SK-N-SH (cell line): Measurements from ENCODE around the gene TMEM74B. TPM values are rescaled to one million over a fixed set of nuclear protein-coding genes. Genes with fewer than 3 reads are reported as not detected.

Experiments used
- CTCF ChIA-PET: fragments of 300-600, 350-600 bp; formaldehyde crosslinking; extraction: SDS; loops from one replicate; lab custom pipeline; 2021; lab: Yijun Ruan, JAX
- POLR2A ChIA-PET: fragments of 350-600 bp; sonication (Branson Sonifier 250); formaldehyde crosslinking; extraction: SDS; loops from one replicate; lab custom pipeline; 2020; ENCODE audit warnings: antibody characterized with exemption, inconsistent platforms; lab: Yijun Ruan, JAX
- DNase-seq: peaks from one replicate; pipeline ENCODE4 v3.0.0; 2012
- H2AFZ ChIP-seq: fragments of 200-600 bp; sonication (generic); 2 replicates; pipeline ENCODE4 v1.8.1; 2016; ENCODE audit warnings: antibody characterized with exemption, mild to moderate bottlenecking, low read depth
- H3F3A ChIP-seq: fragments of 200-600 bp; sonication (generic); replicated peaks from 2 replicates; pipeline ENCODE3; 2016; ENCODE audit warnings: antibody characterized with exemption, mild to moderate bottlenecking; ENCODE audit not compliant: insufficient read depth
- H3K27ac ChIP-seq, 2 experiments: fragments of 200-500 bp in 1 of 2; fragments of 200-600 bp in 1 of 2; sonication (Bioruptor generic) in 1 of 2; sonication (generic), shearing (Covaris generic) in 1 of 2; 2 replicates each; pipeline versions ENCODE4 v1.5.1 to v1.6.1; 2014 to 2016; ENCODE audit warnings: low read depth in 2 of 2, inconsistent platforms in 1 of 2, low read length in 1 of 2, mild to moderate bottlenecking in 1 of 2, mixed read lengths in 1 of 2
- H3K27me3 ChIP-seq: fragments of 200-600 bp; sonication (generic), shearing (Covaris generic); 2 replicates; pipeline ENCODE4 v1.6.1; 2016; ENCODE audit warnings: mixed run types; ENCODE audit not compliant: insufficient read depth
- H3K36me3 ChIP-seq, 2 experiments: fragments of 200-500 bp in 1 of 2; fragments of 200-600 bp in 1 of 2; sonication (Bioruptor generic) in 1 of 2; sonication (generic) in 1 of 2; replicated peaks in 1 of 2; 2 replicates each; pipeline versions ENCODE3 to v1.5.1; 2014 to 2016; ENCODE audit warnings: low read length in 1 of 2, mild to moderate bottlenecking in 1 of 2; ENCODE audit not compliant: insufficient read depth in 2 of 2, control insufficient read depth in 1 of 2
- H3K4me1 ChIP-seq, 2 experiments: fragments of 200-500 bp in 1 of 2; fragments of 200-600 bp in 1 of 2; sonication (Bioruptor generic) in 1 of 2; sonication (generic), shearing (Covaris generic) in 1 of 2; 2 replicates each; pipeline versions ENCODE4 v1.5.1 to v1.6.1; 2014 to 2016; ENCODE audit warnings: low read depth in 1 of 2, low read length in 1 of 2, mixed run types in 1 of 2; ENCODE audit not compliant: insufficient read depth in 2 of 2, control insufficient read depth in 1 of 2
- H3K4me2 ChIP-seq: fragments of 200-600 bp; sonication (generic), shearing (Covaris generic); 2 replicates; pipeline ENCODE4 v1.6.1; 2017; ENCODE audit warnings: mixed run types
- H3K4me3 ChIP-seq, 2 experiments: fragments of 200-500 bp in 1 of 2; fragments of 200-600 bp in 1 of 2; sonication (Bioruptor generic) in 1 of 2; sonication (generic), shearing (Covaris generic) in 1 of 2; 2 replicates each; pipeline versions ENCODE4 v1.5.1 to v1.8.1; 2014 to 2016; ENCODE audit warnings: low read depth in 2 of 2, inconsistent platforms in 1 of 2, low read length in 1 of 2, mild to moderate bottlenecking in 1 of 2, mixed read lengths in 1 of 2, moderate library complexity in 1 of 2
- H3K79me2 ChIP-seq: fragments of 200-600 bp; sonication (generic); 2 replicates; pipeline ENCODE4 v1.8.1; 2017; ENCODE audit warnings: mild to moderate bottlenecking; ENCODE audit not compliant: insufficient read depth
- H3K9ac ChIP-seq: fragments of 200-600 bp; sonication (generic); 2 replicates; pipeline ENCODE4 v1.6.1; 2017; ENCODE audit warnings: mixed run types
- H3K9me2 ChIP-seq: fragments of 200-600 bp; sonication (generic); 2 replicates; pipeline ENCODE4 v1.6.1; 2017; ENCODE audit warnings: mixed run types
- H3K9me3 ChIP-seq: fragments of 200-600 bp; sonication (generic); 2 replicates; pipeline ENCODE4 v1.6.1; 2017; ENCODE audit warnings: mixed run types, mild to moderate bottlenecking, moderate library complexity
- H4K20me1 ChIP-seq: fragments of 200-600 bp; sonication (generic); 2 replicates; pipeline ENCODE4 v1.6.1; 2017; ENCODE audit warnings: mild to moderate bottlenecking, mixed run types; ENCODE audit not compliant: insufficient read depth
- CHD2 ChIP-seq: fragments of 150-350 bp; IDR thresholded peaks from 2 replicates; pipeline ENCODE4 v1.6.1; 2018; ENCODE audit warnings: low read length; ENCODE audit not compliant: partially characterized antibody
- EP300 ChIP-seq, 2 experiments: IDR thresholded peaks; 2 replicates each; pipeline versions ENCODE4 v1.4.0 to v1.6.1; 2012; ENCODE audit warnings: borderline replicate concordance in 1 of 2, low read depth in 1 of 2, low read length in 1 of 2
- EZH2phosphoT487 ChIP-seq: fragments of 200-600 bp; sonication (generic); IDR thresholded peaks from 2 replicates; pipeline ENCODE4 v1.6.1; 2017; ENCODE audit warnings: low read depth, mixed run types, mild to moderate bottlenecking, antibody characterized with exemption, moderate library complexity, borderline replicate concordance
- GABPA ChIP-seq: IDR thresholded peaks from 2 replicates; pipeline ENCODE4 v1.4.0; 2012; ENCODE audit warnings: low read depth, mild to moderate bottlenecking
- GATA2 ChIP-seq: sonication (generic); formaldehyde crosslinking; IDR thresholded peaks from 2 replicates; pipeline ENCODE4 v1.5.0; 2020; ENCODE audit warnings: mild to moderate bottlenecking, missing genetic modification reagents
- JUND ChIP-seq: IDR thresholded peaks from 2 replicates; pipeline ENCODE4 v1.4.0; 2012
- MXI1 ChIP-seq: IDR thresholded peaks from 2 replicates; pipeline ENCODE4 v1.6.1; 2012; ENCODE audit warnings: mild to moderate bottlenecking, low read depth, low read length, improper control_type of control experiment
- NRF1 ChIP-seq: IDR thresholded peaks from 2 replicates; pipeline ENCODE4 v1.6.1; 2012; ENCODE audit warnings: low read depth, mild to moderate bottlenecking, low read length
- PBX3 ChIP-seq: IDR thresholded peaks from 2 replicates; pipeline ENCODE4; 2012
- RAD21 ChIP-seq: IDR thresholded peaks from 2 replicates; pipeline ENCODE4 v1.6.1; 2012; ENCODE audit warnings: mild to moderate bottlenecking, low read length
- RXRA ChIP-seq: IDR thresholded peaks from 2 replicates; pipeline ENCODE4 v1.4.0; 2012; ENCODE audit warnings: low read depth, mild to moderate bottlenecking, borderline replicate concordance
- SIN3A ChIP-seq: IDR thresholded peaks from 2 replicates; pipeline ENCODE4 v1.6.1; 2012; ENCODE audit warnings: low read depth, mild to moderate bottlenecking, low read length, moderate library complexity, borderline replicate concordance
- TAF1 ChIP-seq: IDR thresholded peaks from 2 replicates; pipeline ENCODE4 v1.6.1; 2012; ENCODE audit warnings: low read depth, mild to moderate bottlenecking, low read length, moderate library complexity, borderline replicate concordance
- TEAD4 ChIP-seq: IDR thresholded peaks from 2 replicates; pipeline ENCODE4 v1.4.0; 2012; ENCODE audit warnings: mild to moderate bottlenecking, borderline replicate concordance; ENCODE audit not compliant: insufficient read depth
- USF1 ChIP-seq: IDR thresholded peaks from 2 replicates; pipeline ENCODE4 v1.4.0; 2012; ENCODE audit warnings: low read depth, borderline replicate concordance
- USF2 ChIP-seq: fragments of 150-350 bp; IDR thresholded peaks from 2 replicates; pipeline ENCODE4 v1.6.1; 2017; ENCODE audit warnings: antibody characterized with exemption, low read length, low read depth, borderline replicate concordance
- YY1 ChIP-seq: IDR thresholded peaks from 2 replicates; pipeline ENCODE4 v1.4.0; 2012; ENCODE audit warnings: low read depth, mild to moderate bottlenecking
- ZBTB33 ChIP-seq: IDR thresholded peaks from 2 replicates; pipeline ENCODE4 v1.4.0; 2012; ENCODE audit warnings: low read depth, borderline replicate concordance
- WGBS: methylation state at CpG from one replicate; pipeline ENCODE4 v1.1.6; 2017; ENCODE audit warnings: low lambda C conversion rate; 5-methylcytosine and 5-hydroxymethylcytosine counted together
- polyA plus RNA-seq, 3 experiments: library from polyadenylated mRNA; depleted of rRNA; stranded (reverse); fragments of >200 nt; gene quantifications; 2 replicates each; pipeline ENCODE4 v1.2.3, GENCODE V29; 2012

TMEM74B gene
- polyA plus RNA-seq, 1 of the 3 experiments (the other 2 are of a cell fraction): 1.8 TPM

- Histone ChIP-seq H2AFZ (no peak overlapping the region), H3K79me2 (no peaks in the 10 kb centered on the region), H3K4me3 (no peak overlapping the region), H3K9me2 (no peaks in the 10 kb centered on the region), H3K27me3 (no peaks in the 10 kb centered on the region; the same call in 1 of the 2 replicates), H4K20me1 (no peaks in the 10 kb centered on the region), H3K9me3 (no peaks in the 10 kb centered on the region), H3K4me2 (no peak overlapping the region), H3K9ac (no peak overlapping the region), H3K4me1 (peaks cover 0 to 3% of the 10 kb centered on the region in 2 experiments; a peak in 1 of 4 replicates), H3K27ac (no peak overlapping the region), H3K36me3 (no peaks in the 10 kb centered on the region), H3F3A (no peaks in the 10 kb centered on the region)
- WGBS: 5% methylated on average over 1 of the region's 1 CpG
- CTCF ChIA-PET: interaction anchor here (4.9 kb wide), 1 partner anchor 22 kb away, joined by 33 read pairs; no protein-coding TSS in a partner anchor
- POLR2A ChIA-PET: no interaction called here
- DNase-seq: no peak
- TF ChIP-seq RXRA (no peak), USF1 (no peak), EZH2phosphoT487 (no peak), JUND (no peak), TAF1 (no peak), GABPA (no peak), NRF1 (no peak), ZBTB33 (no peak), YY1 (no peak), RAD21 (no peak), USF2 (no peak), GATA2 (no peak), SIN3A (no peak), CHD2 (no peak), PBX3 (no peak), MXI1 (no peak), TEAD4 (no peak), EP300 (IDR thresholded peaks at IDR 0.05; ENCODE audit: borderline replicate concordance in 1 of 2, low read depth in 1 of 2, low read length in 1 of 2) (no peak)
Observed at GRCh38 chr20:1189827-1190226, 5.0 kb upstream of the TMEM74B start.
